ENCODE data around the gene SHANK1.

DNA sequence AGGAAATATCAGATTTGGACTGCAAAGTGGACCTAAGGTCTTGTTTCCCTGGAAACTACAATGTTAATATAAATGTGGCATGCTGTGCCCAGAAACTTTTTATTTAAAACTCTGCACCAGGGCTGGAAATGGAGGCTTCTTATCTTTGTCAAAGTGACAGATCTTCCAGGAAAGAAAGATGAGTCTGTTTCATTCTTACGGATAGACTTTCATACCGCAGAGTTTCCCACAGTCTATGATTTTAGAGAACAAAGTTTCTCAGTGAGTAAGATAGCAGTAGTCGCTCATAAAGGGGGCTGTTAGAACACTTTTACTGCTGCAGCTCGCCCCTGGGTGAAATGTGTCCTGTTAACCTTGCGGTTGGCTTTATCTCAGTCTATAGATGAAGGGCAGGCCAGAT, 10.3 kb upstream of the SHANK1 start:
- TF ChIP-seq, protein P1, sequence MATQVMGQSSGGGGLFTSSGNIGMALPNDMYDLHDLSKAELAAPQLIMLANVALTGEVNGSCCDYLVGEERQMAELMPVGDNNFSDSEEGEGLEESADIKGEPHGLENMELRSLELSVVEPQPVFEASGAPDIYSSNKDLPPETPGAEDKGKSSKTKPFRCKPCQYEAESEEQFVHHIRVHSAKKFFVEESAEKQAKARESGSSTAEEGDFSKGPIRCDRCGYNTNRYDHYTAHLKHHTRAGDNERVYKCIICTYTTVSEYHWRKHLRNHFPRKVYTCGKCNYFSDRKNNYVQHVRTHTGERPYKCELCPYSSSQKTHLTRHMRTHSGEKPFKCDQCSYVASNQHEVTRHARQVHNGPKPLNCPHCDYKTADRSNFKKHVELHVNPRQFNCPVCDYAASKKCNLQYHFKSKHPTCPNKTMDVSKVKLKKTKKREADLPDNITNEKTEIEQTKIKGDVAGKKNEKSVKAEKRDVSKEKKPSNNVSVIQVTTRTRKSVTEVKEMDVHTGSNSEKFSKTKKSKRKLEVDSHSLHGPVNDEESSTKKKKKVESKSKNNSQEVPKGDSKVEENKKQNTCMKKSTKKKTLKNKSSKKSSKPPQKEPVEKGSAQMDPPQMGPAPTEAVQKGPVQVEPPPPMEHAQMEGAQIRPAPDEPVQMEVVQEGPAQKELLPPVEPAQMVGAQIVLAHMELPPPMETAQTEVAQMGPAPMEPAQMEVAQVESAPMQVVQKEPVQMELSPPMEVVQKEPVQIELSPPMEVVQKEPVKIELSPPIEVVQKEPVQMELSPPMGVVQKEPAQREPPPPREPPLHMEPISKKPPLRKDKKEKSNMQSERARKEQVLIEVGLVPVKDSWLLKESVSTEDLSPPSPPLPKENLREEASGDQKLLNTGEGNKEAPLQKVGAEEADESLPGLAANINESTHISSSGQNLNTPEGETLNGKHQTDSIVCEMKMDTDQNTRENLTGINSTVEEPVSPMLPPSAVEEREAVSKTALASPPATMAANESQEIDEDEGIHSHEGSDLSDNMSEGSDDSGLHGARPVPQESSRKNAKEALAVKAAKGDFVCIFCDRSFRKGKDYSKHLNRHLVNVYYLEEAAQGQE (IDR thresholded peaks at IDR 0.05; ENCODE audit: insufficient read depth in 1 of 2, low read depth in 2 of 2, low read length in 2 of 2) = no peak
- TF ChIP-seq TAF1 (IDR thresholded peaks at IDR 0.05; ENCODE audit: borderline replicate concordance, insufficient read depth, low read length) = no peak
- TF ChIP-seq SIN3A (IDR thresholded peaks at IDR 0.05; ENCODE audit: borderline replicate concordance, insufficient read depth, low read length) = no peak
- TF ChIP-seq POLR2AphosphoS5 (IDR thresholded peaks at IDR 0.05; ENCODE audit: low read depth, low read length) = no peak
- no peak for TF ChIP-seq FOXP2 (optimal IDR thresholded peaks at IDR 0.05; ENCODE audit: borderline replicate concordance, extremely low read depth, extremely low read length, insufficient read depth)

Data from PFSK-1 (cell line).